GM21447 (cell line): ENCODE data around the gene PTPRN2.
"Not testable (repeated sequence)": the region's sequence is repeated elsewhere in the genome, so short reads cannot be mapped to it uniquely, and the experiment has no call there.

Source experiments
- ATAC-seq: cut with Tn5 transposase; IDR thresholded peaks from one replicate; pipeline ENCODE4 v1.9.1; 2021; ENCODE audit not compliant: unreplicated experiment

Gene PTPRN2

DNA sequence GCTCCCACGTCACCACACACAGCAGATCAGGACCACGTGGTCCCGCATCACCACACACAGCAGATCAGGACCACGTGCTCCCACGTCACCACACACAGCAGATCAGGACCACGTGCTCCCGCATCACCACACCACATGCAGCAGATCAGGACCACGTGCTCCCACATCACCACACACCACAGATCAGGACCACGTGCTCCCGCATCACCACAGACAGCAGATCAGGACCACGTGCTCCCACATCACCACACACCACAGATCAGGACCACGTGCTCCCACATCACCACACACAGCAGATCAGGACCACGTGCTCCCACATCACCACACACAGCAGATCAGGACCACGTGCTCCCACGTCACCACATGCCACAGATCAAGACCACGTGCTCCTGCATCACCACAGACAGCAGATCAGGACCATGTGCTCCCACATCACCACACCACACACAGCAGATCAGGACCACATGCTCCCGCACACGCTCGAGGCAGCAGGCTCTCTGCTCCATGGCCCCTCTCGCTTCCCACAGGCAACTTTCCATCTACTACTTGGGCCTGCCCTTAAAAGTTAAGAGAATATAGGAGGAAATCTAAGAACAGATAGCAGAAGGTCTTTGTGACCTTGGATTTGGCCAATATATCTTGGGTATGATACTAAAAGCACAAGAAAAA, 1024.0 kb downstream of the PTPRN2 start:
- ATAC-seq: not testable (repeated sequence)

DNA sequence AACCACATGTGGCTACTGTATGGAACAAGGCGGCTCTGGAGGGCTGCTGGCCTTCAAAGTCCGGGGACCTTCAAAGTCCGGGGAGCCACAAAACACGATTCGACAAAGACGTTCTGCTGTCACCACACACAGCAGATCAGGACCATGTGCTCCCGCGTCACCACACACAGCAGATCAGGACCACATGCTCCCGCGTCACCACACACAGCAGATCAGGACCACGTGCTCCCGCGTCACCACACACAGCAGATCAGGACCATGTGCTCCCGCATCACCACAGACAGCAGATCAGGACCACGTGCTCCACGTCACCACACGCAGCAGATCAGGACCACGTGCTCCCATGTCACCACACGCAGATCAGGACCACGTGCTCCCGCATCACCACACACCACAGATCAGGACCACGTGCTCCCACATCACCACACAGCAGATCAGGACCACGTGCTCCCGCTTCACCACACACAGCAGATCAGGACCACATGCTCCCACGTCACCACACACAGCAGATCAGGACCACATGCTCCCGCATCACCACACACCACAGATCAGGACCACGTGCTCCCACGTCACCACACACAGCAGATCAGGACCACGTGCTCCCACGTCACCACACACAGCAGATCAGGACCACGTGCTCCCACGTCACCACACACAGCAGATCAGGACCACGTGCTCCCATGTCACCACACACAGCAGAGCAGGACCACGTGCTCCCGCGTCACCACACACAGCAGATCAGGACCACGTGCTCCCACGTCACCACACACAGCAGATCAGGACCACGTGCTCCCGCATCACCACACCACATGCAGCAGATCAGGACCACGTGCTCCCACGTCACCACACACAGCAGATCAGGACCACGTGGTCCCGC, 1024.9 kb downstream of the PTPRN2 start:
- ATAC-seq: not testable (repeated sequence)

DNA sequence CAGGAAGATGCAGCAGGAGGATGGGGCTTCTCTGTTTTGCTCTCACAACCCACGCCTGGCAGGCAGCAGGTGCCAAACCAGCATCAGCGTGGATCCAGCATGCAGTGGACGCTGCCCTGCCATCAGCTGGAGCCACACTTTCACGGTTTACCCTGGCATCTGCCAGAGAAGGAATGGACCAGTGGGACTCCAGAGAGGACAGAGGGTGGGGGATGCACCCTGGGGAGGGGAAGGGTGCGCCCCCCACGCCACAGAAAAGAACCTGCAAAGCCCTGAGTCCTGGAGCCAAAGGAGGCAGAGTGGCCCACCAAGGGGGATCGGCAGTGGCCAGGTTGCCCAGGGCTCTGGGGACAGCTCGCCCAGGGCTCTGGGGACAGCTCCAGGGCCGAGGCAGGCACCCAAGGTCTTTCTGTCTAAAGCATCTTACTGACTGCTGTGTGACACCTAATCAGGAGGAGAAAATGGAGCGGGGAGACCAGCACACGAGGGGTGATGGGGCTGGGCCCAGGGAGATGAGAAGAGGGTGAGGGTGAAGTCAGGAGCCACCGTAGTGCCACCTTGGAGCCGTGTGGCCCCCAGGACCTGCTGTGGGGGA, 1025.7 kb downstream of the PTPRN2 start:
- ATAC-seq: no peak

DNA sequence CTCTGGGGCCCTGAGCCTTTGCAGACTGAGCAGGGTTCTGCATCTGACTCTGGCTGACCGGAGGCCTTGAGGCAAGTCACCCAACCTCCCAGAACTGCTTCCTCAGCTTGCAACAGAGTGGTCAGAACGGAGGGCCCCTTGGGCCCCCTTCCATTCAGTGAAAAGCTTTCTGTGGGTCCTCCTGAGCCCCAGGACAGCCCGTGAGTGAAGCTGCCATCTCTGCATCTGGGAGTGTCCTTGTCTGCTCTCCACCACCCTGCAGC, 1026.2 kb downstream of the PTPRN2 start:
- ATAC-seq: no peak

DNA sequence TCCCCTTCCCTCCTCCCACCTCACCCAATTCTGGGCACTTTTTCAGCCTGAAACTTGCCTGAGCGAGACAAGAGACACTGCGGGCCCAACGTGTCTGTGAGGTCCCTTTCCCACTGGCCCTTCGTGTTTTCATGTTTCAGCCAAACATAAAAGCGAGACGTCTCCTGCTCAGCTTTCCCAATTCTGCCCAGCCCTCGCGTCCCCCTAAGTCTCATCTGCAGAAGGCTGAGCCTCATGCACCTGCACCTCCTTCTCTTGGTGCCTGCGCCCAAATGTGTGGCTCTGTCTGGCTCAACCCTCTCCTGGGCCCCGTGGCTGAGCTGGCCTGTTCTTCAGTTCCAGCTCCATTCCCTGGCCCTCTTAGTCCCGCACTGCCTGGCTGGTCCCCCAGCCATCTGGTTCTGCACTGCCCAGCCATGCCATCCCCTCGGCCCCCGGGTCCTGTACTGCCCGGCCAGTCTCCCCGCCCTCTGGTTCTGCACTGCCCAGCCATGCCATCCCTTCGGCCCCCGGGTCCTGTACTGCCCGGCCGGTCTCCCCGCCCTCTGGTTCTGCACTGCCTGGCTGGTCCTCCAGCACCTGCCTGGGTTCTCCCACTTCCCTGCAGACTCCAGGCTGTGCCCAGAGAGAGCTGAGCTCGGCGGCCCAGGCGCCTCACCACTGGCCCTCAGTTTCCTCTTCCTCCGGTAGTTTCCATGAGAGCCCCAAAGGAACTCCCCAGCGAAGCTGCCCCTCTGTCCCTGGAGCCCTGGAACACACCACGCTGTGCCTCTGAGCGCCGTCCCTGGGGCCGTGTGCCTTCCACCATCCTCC, 1026.7 kb downstream of the PTPRN2 start:
- no peak for ATAC-seq

DNA sequence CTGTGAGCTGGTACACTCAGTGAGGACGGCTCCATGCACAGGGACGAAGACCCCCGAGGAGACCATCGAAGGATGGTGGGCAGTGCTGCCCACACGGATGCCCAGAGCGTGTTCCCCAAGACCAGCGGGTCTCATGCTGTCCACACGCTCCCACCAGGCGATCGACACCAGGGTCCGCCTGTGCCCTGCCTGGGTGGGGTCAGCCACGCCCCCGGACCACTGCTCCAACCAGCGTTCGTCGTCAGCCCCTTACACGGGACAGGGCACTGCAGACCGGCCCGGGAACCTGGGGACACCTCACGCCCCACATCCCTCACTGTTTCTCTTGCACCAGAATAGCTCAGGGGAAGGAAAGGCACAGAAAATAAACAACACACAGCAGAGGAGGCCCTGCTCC, 1027.4 kb downstream of the PTPRN2 start:
- no peak for ATAC-seq

DNA sequence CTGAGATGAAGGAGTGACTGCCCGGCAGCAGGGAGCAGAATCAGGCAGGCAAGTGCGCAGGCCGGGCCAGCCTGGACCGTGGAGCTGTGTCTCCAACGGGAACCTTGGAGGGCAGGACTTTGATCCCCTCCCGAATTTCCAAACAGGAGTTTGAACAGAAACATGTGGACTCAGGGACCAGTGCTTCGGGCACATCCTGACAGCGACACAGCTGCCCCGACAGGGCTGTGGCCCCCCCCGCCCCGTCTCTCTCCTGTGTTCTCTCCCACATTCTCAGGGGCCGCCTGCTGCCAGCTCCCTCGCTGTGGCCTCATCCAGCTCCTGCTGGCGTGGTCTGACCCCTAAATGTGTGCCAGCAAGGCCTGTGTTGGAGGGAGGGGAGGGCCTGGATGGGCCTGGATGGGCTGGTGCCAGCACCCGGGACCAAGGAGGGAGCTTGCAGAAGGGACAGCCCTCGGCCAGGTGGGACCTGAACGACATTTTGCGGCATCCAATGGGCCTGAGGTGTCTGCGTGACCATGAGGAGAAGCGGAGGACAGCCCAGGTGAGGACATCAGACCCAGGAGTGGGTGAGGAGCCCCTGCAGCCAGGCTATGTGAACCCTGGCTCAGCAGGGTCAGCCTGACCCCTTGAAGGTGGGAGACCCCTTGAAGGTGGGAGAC, 1027.9 kb downstream of the PTPRN2 start:
- ATAC-seq: no peak

DNA sequence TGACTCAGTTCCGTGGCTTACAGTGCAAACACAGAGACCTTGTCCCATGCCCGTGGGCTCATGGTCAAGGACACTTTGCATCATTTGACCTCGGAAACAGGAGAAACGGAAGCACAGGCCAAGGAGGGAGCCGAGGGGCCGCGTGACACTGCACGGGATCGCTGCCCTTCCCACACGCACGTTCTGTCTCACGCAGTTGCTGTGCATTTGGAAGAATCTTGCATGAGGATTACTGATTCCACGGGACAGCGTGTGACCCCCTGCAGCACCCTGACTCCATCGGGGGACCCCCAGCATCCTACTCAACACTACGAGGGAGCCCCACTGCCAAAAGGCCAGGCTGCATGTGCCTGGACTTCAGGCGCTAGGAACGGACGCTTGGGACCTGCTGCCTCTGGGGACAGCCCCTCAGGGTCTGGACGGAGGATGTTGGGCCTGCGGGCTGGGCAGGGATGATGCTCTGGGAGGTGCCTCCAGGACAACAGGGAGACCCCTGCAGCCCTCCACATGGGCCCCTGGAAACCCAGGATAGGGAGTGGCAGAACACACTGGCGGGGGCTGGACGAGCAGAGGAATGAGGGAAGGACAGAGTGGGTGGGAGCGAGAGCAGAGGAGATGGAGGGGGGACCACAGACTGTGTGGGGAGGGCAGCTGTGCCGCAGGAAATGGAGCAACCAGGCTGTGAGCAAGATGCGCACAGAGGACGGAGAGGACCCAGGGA, 1028.6 kb downstream of the PTPRN2 start:
- no peak for ATAC-seq

DNA sequence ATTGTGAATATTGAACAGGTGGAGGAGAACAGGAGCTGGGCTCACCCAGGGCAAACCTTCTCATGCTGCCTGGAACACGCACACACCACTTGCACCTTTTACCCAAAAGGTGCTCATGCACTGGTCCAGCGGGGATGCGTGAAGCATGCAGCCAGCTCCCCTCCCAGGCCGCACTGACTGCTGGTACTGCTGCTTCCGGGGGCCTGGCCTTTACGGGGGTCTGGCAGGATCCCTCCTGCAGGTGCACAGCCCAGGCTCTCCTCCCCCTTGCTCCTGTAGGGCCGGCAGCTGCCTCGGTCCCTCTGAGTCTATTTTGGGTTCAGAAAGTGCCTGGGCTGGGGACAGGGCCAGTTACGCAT, 1029.1 kb downstream of the PTPRN2 start:
- ATAC-seq: no peak

DNA sequence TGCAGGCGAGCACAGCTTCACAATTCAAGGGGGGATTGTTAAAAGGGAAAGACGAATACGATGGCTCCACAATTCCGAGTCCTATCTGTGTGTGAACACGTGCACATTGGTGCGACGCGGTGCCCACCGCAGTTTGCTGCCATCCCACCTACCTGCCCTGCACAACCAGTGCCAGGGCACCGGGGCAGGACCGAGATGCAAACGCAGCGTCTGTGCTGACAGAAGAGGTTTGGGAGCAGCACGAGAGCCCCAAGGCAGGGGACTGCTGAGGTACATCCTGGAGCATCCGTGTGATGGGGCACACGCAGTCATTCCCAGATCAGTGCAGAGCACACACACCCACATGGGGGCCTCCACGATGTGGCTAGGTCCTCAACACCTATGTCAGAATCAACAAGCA, 1029.6 kb downstream of the PTPRN2 start:
- ATAC-seq: no peak

DNA sequence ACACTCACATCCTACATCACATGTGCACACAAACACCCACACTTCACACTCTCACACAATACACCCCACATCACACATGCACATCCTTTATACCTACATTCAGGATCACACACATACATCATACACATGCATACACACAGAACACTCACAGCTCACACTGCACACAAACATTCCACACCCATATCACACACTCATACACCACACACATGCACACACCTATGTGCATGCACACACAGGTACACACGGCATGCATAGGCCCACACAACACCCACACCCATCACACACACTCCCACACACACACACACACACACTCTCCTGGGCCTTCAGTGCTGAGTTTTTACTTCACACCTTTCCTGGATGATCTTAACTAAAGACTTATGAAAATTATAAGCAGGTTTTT, 1030.4 kb downstream of the PTPRN2 start:
- ATAC-seq: no peak

DNA sequence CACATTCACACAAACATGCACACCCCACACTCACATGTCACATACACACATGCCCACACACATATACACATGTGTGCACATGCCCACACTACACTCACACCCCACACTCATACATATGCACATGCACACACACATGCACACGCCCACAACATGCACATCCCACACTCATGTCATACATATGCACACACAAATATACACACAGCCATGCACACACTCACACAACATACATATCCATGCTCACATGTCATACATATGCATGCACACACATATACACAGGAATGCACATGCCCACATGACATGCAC, 1031.0 kb downstream of the PTPRN2 start:
- no peak for ATAC-seq

DNA sequence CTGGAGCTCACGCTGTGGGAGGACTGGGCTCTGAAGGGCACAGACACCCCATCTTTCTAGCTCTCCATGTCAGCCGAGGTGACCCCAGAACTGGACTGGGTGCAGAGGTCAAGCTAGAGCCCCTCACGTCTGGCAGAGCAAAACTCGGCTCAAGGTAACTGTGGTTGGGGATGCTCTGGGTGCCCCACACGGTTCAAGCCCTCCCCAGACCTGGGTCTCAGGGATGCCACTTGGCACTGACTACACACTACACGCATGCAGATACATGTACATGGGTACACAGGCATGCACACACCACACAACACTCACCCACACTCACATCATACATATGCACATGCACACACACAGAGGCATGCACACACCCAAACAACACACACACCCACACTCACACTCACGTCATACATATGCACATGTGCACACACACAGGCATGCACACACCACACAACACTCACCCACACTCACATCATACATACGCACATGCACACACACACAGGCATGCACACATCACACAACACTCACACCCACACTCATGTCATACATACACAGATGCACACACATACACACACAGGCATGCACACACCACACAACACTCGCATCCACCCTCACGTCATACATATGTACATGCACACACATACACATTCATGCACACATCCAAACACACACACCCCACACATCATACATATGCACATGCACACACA, 1031.5 kb downstream of the PTPRN2 start:
- no peak for ATAC-seq

DNA sequence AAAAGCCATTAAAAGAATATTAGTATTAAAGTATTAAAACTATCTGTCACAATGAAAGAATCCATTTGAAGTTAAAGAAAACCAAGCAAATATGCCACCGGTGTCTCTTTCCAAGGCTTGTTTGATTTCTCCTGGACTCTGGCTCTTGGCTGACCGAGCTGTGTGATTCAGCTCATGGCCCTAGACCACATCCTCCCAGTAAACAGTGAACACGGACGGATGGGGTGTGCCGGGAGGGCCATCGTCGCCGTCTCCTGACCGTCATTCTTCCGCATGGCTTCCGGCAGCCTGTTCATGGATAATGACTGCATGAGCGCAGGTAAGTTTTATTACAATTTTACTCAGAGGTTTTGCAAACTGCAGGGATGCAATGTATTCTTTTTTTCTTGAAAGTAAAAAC, 1032.3 kb downstream of the PTPRN2 start:
- no peak for ATAC-seq

DNA sequence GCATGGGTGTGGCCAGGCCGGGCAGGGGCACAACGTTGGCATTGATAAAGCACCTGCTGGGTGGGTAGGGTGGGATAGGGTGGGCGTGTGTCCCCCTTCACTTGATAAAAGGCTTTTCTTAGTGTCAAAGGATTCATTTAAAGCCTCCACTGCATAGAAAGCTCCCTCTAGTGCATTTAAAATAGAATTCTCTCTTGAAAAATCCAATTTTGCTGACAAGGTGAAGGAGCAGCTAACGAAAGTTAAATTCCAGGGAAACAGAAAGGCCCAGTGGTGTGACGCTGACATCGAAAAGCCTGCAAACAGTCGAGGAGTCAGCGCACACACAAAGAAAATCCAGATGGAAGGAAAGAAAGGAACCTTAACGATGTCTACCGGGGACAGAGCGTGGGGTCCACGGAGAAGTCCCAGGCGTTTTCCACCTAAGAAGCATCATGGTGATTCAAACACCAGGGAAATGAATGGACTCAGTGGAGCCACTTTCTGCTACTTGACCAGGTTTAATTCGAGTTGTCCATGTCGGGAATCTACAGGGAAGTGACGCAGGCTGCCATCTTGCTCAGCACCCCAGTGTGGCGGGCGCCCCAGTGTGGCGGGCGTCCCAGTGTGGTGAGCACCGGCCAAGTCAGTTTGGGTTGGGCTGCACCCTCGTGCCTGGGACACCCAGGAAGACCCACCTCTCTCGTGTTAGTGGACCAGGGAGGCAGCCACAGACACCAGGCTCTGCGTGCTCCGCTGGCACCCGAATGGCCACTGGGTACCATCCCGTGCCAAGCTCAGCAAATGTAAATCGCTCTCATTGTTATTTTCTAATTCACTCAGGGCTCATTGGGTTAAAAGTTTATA, 1033.0 kb downstream of the PTPRN2 start:
- no peak for ATAC-seq

DNA sequence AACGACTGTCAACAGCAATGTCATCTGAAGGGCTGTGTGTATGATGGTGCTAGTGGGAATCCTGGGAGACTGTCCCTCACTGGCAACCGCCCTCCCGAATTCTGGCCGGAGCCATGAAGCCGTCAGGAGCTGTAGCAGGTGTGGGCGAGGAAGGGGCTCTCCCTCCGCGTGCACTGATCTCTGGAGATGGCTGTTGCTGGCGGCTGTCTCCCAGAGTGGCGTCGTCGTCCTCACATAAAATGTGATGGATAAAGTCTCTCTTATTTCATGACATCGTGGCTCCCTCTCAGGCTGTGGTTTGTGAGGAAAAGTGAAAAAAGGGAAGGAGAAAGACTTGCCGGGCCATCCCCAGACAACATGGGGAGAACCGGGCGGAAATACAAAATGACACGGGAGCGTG, 1034.4 kb downstream of the PTPRN2 start:
- ATAC-seq: no peak

DNA sequence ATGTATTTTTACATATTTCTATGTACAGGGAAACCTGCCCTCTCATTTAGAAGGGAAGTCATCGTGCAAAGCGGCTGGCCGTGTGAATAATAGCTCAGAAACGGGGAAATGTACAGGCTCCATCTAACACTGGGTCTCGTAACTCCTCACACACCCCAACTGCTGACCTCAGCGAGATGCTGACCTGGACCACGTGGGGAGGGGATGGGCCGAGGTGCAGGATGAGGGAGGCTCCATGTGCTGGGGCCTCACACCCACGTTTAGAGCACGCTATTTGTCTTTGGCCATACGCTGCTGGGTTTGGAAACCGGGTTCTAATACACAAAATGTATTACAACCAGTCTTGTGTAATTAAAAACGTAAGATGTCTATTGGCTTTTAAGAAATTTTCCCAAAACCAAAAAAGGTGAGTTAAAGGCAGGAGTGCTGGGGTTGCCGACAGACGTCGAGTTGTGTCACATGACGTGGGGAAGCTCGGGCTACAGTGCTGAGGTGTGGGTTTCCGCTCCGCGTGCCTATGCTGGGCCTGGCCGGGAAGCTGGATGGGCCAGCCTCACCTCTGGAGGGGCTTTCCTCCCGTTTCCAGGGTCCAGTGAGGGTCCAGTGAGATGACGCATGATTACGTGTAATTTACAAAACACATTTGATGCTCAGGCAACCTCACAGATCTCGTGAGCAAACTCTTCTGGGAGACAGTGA, 1035.2 kb downstream of the PTPRN2 start:
- ATAC-seq: no peak

DNA sequence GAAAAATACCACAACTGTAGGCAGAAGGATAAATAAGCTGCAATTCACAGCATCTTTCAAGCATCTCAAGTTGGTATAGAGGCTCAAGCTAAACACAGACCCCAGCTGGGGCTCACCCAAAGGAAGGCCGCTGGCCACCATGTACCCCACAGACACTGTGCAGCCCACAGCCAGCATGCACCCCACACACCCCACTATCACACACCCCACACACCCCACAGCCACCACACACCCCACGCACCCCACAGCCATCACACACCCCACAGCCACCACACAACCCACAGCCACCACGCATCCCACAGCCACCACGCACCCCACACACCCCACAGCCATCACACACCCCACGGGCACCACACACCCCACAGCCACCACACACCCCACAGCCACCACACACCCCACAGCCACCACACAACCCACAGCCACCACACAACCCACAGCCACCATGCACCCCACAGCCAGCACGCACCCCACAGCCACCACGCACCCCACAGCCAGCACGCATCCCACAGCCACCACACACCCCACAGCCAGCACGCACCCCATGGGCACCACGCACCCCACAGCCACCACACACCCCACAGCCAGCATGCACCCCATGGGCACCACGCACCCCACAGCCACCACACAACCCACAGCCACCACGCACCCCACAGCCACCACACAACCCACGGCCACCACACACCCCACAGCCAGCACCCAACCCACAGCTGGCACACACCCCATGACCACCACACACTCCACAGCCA, 1036.1 kb downstream of the PTPRN2 start:
- no peak for ATAC-seq
